ENCODE measurements around the gene PKP2. TPM values are rescaled to one million over a fixed set of nuclear protein-coding genes. Genes with fewer than 3 reads are reported as not detected.

PKP2 gene
- 1 to 10 TPM; 1.5 to 6.5 TPM for polyA plus RNA-seq

GRCh38 chr12:32896432-32897280 lies at the start of gene PKP2:
TSS of gene PKP2 (minus strand) at chr12:32896777. CDS start at chr12:32896731, 46 bp downstream.
- H3K9me3 ChIP-seq (ENCODE audit: control insufficient read depth in 2 of 2, insufficient read depth in 1 of 2, low read depth in 1 of 2, low read length in 1 of 2): no peaks in the 10 kb centered on the region
- peak within 1 kb of the TSS; percentile 67 to 75 for H3K4me3 ChIP-seq (ENCODE audit: low read depth in 1 of 2, low read length in 2 of 2)
- 1% methylated on average over 43 to 94 of the region's 94 CpGs for WGBS, 2 donors
- H3K27ac ChIP-seq (ENCODE audit: low read depth in 2 of 2, low read length in 1 of 2): peak within 1 kb of the TSS; percentile 52 to 58
- H3K27me3 ChIP-seq (ENCODE audit: control insufficient read depth in 1 of 2, insufficient read depth in 2 of 2, low read length in 2 of 2): no peaks in the 10 kb centered on the region
- H3K4me1 ChIP-seq (ENCODE audit: control insufficient read depth in 2 of 2, insufficient read depth in 2 of 2, low read length in 1 of 2): no peaks in the 10 kb centered on the region
- no peaks in the 10 kb centered on the region for H3K36me3 ChIP-seq (ENCODE audit: control insufficient read depth in 2 of 2, insufficient read depth in 2 of 2, low read length in 1 of 2)

- 59 to 61% methylated on average over 6 of the region's 6 CpGs for WGBS, 2 donors
- Histone ChIP-seq H3K27me3 (ENCODE audit: control insufficient read depth in 1 of 2, insufficient read depth in 2 of 2, low read length in 2 of 2) (no peaks in the 10 kb centered on the region), H3K27ac (ENCODE audit: low read depth in 2 of 2, low read length in 1 of 2) (no peak overlapping the region), H3K4me3 (ENCODE audit: low read depth in 1 of 2, low read length in 2 of 2) (no peak overlapping the region), H3K36me3 (ENCODE audit: control insufficient read depth in 2 of 2, insufficient read depth in 2 of 2, low read length in 1 of 2) (no peaks in the 10 kb centered on the region), H3K4me1 (ENCODE audit: control insufficient read depth in 2 of 2, insufficient read depth in 2 of 2, low read length in 1 of 2) (no peaks in the 10 kb centered on the region), H3K9me3 (ENCODE audit: control insufficient read depth in 2 of 2, insufficient read depth in 1 of 2, low read depth in 1 of 2, low read length in 1 of 2) (no peaks in the 10 kb centered on the region)
Observed at GRCh38 chr12:32944195-32944594, 47.6 kb upstream of the PKP2 start.

GRCh38 chr12:32939801-32940200 lies 43.2 kb upstream of the PKP2 start:
- no peaks in the 10 kb centered on the region for H3K27me3 ChIP-seq (ENCODE audit: control insufficient read depth in 1 of 2, insufficient read depth in 2 of 2, low read length in 2 of 2)
- no peak overlapping the region for H3K4me3 ChIP-seq (ENCODE audit: low read depth in 1 of 2, low read length in 2 of 2)
- WGBS, 2 donors: 63% methylated on average over 3 of the region's 3 CpGs
- H3K9me3 ChIP-seq (ENCODE audit: control insufficient read depth in 2 of 2, insufficient read depth in 1 of 2, low read depth in 1 of 2, low read length in 1 of 2): no peaks in the 10 kb centered on the region
- H3K27ac ChIP-seq (ENCODE audit: low read depth in 2 of 2, low read length in 1 of 2): no peak overlapping the region
- no peaks in the 10 kb centered on the region for H3K36me3 ChIP-seq (ENCODE audit: control insufficient read depth in 2 of 2, insufficient read depth in 2 of 2, low read length in 1 of 2)
- H3K4me1 ChIP-seq (ENCODE audit: control insufficient read depth in 2 of 2, insufficient read depth in 2 of 2, low read length in 1 of 2): no peaks in the 10 kb centered on the region

- Histone ChIP-seq H3K4me1 (ENCODE audit: control insufficient read depth in 2 of 2, insufficient read depth in 2 of 2, low read length in 1 of 2) (no peaks in the 10 kb centered on the region), H3K27ac (ENCODE audit: low read depth in 2 of 2, low read length in 1 of 2) (no peak overlapping the region), H3K9me3 (ENCODE audit: control insufficient read depth in 2 of 2, insufficient read depth in 1 of 2, low read depth in 1 of 2, low read length in 1 of 2) (no peaks in the 10 kb centered on the region), H3K36me3 (ENCODE audit: control insufficient read depth in 2 of 2, insufficient read depth in 2 of 2, low read length in 1 of 2) (no peaks in the 10 kb centered on the region), H3K27me3 (ENCODE audit: control insufficient read depth in 1 of 2, insufficient read depth in 2 of 2, low read length in 2 of 2) (no peaks in the 10 kb centered on the region), H3K4me3 (ENCODE audit: low read depth in 1 of 2, low read length in 2 of 2) (no peak overlapping the region)
- WGBS, 2 donors: 94% methylated on average over 4 of the region's 4 CpGs
Observed at GRCh38 chr12:32926963-32927362, 30.4 kb upstream of the PKP2 start.

- Histone ChIP-seq H3K9me3 (ENCODE audit: control insufficient read depth in 2 of 2, insufficient read depth in 1 of 2, low read depth in 1 of 2, low read length in 1 of 2) (no peaks in the 10 kb centered on the region), H3K27ac (ENCODE audit: low read depth in 2 of 2, low read length in 1 of 2) (no peak overlapping the region), H3K36me3 (ENCODE audit: control insufficient read depth in 2 of 2, insufficient read depth in 2 of 2, low read length in 1 of 2) (no peaks in the 10 kb centered on the region), H3K4me1 (ENCODE audit: control insufficient read depth in 2 of 2, insufficient read depth in 2 of 2, low read length in 1 of 2) (no peaks in the 10 kb centered on the region), H3K4me3 (ENCODE audit: low read depth in 1 of 2, low read length in 2 of 2) (no peak overlapping the region), H3K27me3 (ENCODE audit: control insufficient read depth in 1 of 2, insufficient read depth in 2 of 2, low read length in 2 of 2) (no peaks in the 10 kb centered on the region)
- WGBS, 2 donors: 56 to 65% methylated on average over 1 of the region's 1 CpG
Observed at GRCh38 chr12:32926356-32926755, 29.8 kb upstream of the PKP2 start.

- no peaks in the 10 kb centered on the region for H3K4me1 ChIP-seq (ENCODE audit: control insufficient read depth in 2 of 2, insufficient read depth in 2 of 2, low read length in 1 of 2)
- no peaks in the 10 kb centered on the region for H3K36me3 ChIP-seq (ENCODE audit: control insufficient read depth in 2 of 2, insufficient read depth in 2 of 2, low read length in 1 of 2)
- 70 to 73% methylated on average over 8 of the region's 8 CpGs for WGBS, 2 donors
- no peaks in the 10 kb centered on the region for H3K27me3 ChIP-seq (ENCODE audit: control insufficient read depth in 1 of 2, insufficient read depth in 2 of 2, low read length in 2 of 2)
- no peak overlapping the region for H3K27ac ChIP-seq (ENCODE audit: low read depth in 2 of 2, low read length in 1 of 2)
- H3K4me3 ChIP-seq (ENCODE audit: low read depth in 1 of 2, low read length in 2 of 2): no peak overlapping the region
- H3K9me3 ChIP-seq (ENCODE audit: control insufficient read depth in 2 of 2, insufficient read depth in 1 of 2, low read depth in 1 of 2, low read length in 1 of 2): no peaks in the 10 kb centered on the region
Observed at GRCh38 chr12:32922546-32923297, 26.1 kb upstream of the PKP2 start.

GRCh38 chr12:32921397-32921796 lies 24.8 kb upstream of the PKP2 start:
- H3K27me3 ChIP-seq (ENCODE audit: control insufficient read depth in 1 of 2, insufficient read depth in 2 of 2, low read length in 2 of 2): no peaks in the 10 kb centered on the region
- WGBS, 2 donors: 15 to 43% methylated on average over 2 of the region's 2 CpGs
- no peak overlapping the region for H3K27ac ChIP-seq (ENCODE audit: low read depth in 2 of 2, low read length in 1 of 2)
- no peaks in the 10 kb centered on the region for H3K9me3 ChIP-seq (ENCODE audit: control insufficient read depth in 2 of 2, insufficient read depth in 1 of 2, low read depth in 1 of 2, low read length in 1 of 2)
- H3K4me3 ChIP-seq (ENCODE audit: low read depth in 1 of 2, low read length in 2 of 2): no peak overlapping the region
- no peaks in the 10 kb centered on the region for H3K36me3 ChIP-seq (ENCODE audit: control insufficient read depth in 2 of 2, insufficient read depth in 2 of 2, low read length in 1 of 2)
- no peaks in the 10 kb centered on the region for H3K4me1 ChIP-seq (ENCODE audit: control insufficient read depth in 2 of 2, insufficient read depth in 2 of 2, low read length in 1 of 2)

- Histone ChIP-seq H3K9me3 (ENCODE audit: control insufficient read depth in 2 of 2, insufficient read depth in 1 of 2, low read depth in 1 of 2, low read length in 1 of 2) (no peaks in the 10 kb centered on the region), H3K4me3 (ENCODE audit: low read depth in 1 of 2, low read length in 2 of 2) (no peak overlapping the region), H3K4me1 (ENCODE audit: control insufficient read depth in 2 of 2, insufficient read depth in 2 of 2, low read length in 1 of 2) (no peaks in the 10 kb centered on the region), H3K27me3 (ENCODE audit: control insufficient read depth in 1 of 2, insufficient read depth in 2 of 2, low read length in 2 of 2) (no peaks in the 10 kb centered on the region), H3K27ac (ENCODE audit: low read depth in 2 of 2, low read length in 1 of 2) (no peak overlapping the region), H3K36me3 (ENCODE audit: control insufficient read depth in 2 of 2, insufficient read depth in 2 of 2, low read length in 1 of 2) (no peaks in the 10 kb centered on the region)
- 41 to 47% methylated on average over 8 of the region's 8 CpGs for WGBS, 2 donors
Observed at GRCh38 chr12:32920506-32921085, 24.0 kb upstream of the PKP2 start.

GRCh38 chr12:32918890-32919801 lies 22.6 kb upstream of the PKP2 start:
- Histone ChIP-seq H3K27ac (ENCODE audit: low read depth in 2 of 2, low read length in 1 of 2) (no peak overlapping the region), H3K4me1 (ENCODE audit: control insufficient read depth in 2 of 2, insufficient read depth in 2 of 2, low read length in 1 of 2) (no peaks in the 10 kb centered on the region), H3K9me3 (ENCODE audit: control insufficient read depth in 2 of 2, insufficient read depth in 1 of 2, low read depth in 1 of 2, low read length in 1 of 2) (no peaks in the 10 kb centered on the region), H3K36me3 (ENCODE audit: control insufficient read depth in 2 of 2, insufficient read depth in 2 of 2, low read length in 1 of 2) (no peaks in the 10 kb centered on the region), H3K27me3 (ENCODE audit: control insufficient read depth in 1 of 2, insufficient read depth in 2 of 2, low read length in 2 of 2) (no peaks in the 10 kb centered on the region), H3K4me3 (ENCODE audit: low read depth in 1 of 2, low read length in 2 of 2) (no peak overlapping the region)
- WGBS, 2 donors: 46 to 48% methylated on average over 11 of the region's 11 CpGs
